ENCODE results near the gene ARHGAP10.

DNA sequence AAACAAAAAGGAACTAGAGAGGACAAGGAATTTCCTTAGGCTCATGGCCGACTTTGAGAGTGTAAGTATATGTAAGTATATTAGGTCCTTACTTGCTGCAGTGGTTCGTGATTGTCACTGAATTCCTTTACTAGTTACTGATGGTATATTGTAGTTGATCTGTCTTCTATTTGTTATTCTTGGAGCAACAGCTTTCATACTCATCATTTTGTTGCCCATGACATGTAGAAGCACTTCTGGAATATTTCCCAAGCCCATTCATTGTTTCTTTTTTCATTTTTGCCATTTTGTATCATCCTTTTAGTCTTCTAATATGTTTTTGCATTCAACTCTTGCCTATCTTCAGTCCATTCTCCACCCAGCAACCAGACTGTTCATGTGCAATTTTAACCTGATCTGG, 170.0 kb downstream of the ARHGAP10 start:
- TF ChIP-seq, protein P1, sequence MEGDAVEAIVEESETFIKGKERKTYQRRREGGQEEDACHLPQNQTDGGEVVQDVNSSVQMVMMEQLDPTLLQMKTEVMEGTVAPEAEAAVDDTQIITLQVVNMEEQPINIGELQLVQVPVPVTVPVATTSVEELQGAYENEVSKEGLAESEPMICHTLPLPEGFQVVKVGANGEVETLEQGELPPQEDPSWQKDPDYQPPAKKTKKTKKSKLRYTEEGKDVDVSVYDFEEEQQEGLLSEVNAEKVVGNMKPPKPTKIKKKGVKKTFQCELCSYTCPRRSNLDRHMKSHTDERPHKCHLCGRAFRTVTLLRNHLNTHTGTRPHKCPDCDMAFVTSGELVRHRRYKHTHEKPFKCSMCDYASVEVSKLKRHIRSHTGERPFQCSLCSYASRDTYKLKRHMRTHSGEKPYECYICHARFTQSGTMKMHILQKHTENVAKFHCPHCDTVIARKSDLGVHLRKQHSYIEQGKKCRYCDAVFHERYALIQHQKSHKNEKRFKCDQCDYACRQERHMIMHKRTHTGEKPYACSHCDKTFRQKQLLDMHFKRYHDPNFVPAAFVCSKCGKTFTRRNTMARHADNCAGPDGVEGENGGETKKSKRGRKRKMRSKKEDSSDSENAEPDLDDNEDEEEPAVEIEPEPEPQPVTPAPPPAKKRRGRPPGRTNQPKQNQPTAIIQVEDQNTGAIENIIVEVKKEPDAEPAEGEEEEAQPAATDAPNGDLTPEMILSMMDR (IDR thresholded peaks at IDR 0.05; ENCODE audit: borderline replicate concordance, extremely low read depth, low read length, poor library complexity, severe bottlenecking) = no peak
- TF ChIP-seq EZH2 (IDR thresholded peaks at IDR 0.05; ENCODE audit: borderline replicate concordance, low read depth, low read length, severe bottlenecking) = no peak

Data from DND-41 (cell line).